Stimulated activated CD8-positive, alpha-beta memory T cell treated with anti-CD3 and anti-CD28 coated beads, Interleukin-12 subunit alpha, Interleukin-12 subunit beta, amount 100 ng/mL, for 4 hours (primary cell): ENCODE measurements around the gene ETS1.

Source experiments
- DNase-seq: peaks from one replicate; pipeline ENCODE4 v3.0.0-alpha.2; 2020; ENCODE audit warnings: low read depth

Gene ETS1

GRCh38 chr11:128618603-128619002 is 31.2 kb upstream of the ETS1 start:
- no peak for DNase-seq

GRCh38 chr11:128616161-128616560 is 28.8 kb upstream of the ETS1 start:
- no peak for DNase-seq

- DNase-seq = no peak
Measured at GRCh38 chr11:128615612-128616011, 28.3 kb upstream of the ETS1 start.

GRCh38 chr11:128615076-128615475 is 27.7 kb upstream of the ETS1 start:
- DNase-seq = no peak

GRCh38 chr11:128614026-128614425 is 26.7 kb upstream of the ETS1 start:
- DNase-seq = no peak

GRCh38 chr11:128613300-128613995 is 26.1 kb upstream of the ETS1 start:
- no peak for DNase-seq

DNA sequence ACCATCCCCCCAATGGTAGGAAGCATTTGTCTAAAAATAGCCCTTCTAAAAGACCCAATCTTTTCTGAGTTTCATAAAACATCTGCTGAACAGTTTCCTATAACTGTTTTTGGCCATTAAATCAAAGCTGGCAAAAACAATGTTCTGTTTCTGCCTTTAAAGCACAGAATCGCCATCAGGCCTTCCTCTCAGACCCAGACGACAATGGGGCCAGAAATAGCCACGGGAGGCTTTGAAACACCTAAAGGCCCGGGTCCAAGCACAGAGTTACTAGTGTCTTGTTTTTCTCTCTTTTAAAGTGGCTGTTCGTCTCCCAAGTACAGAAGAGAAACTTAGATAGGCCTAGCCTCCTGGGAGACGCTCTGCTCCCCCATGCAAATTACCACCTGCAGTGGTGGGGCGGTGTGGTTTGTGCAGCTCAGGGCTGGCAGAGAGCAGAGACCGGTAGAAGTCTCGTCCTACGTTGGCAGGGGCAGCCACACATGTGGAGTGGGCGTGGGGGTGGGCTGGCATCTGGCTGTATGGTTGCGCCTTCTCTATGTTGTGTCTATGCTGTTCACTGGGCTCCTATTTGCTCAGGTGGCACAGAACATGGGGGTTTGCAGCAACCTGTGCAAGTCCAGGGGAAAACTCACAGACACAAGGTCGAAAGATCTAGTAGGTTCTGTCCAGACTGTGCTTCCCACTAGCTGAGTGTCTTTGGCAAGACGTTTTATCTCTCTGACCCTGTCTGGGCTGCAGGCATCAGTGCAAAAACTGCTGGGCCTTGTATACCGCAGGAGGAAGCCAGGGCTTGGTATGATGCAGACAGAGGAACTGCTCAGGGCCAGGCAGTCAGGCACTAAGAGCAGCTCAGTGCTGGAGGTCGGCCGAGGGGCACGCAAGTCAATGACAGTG is 23.6 kb upstream of the ETS1 start:
- DNase-seq = peak; percentile 57

DNA sequence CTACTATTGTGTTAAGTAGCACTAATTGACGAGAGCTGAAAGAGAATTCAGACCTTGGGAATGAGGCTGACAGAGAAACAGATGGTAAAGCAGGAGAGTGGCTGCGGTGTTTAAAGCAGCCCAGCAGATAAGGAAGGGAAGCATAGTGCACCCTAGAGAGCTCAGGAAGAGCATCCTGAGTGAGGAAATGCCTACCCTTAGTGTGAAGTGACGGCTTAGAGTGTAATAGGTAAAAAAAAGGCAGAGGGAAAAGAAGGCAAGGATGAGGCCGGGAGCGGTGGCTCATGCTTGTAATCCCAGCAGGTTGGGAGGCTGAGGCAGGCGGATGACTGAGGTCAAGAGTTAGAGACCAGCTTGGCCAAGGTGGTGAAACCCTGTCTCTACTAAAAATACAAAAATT is 22.4 kb upstream of the ETS1 start:
- DNase-seq = no peak

- DNase-seq = no peak
Measured at GRCh38 chr11:128608746-128609407, 21.5 kb upstream of the ETS1 start.

- no peak for DNase-seq
Measured at GRCh38 chr11:128607819-128608218, 20.5 kb upstream of the ETS1 start.

DNA sequence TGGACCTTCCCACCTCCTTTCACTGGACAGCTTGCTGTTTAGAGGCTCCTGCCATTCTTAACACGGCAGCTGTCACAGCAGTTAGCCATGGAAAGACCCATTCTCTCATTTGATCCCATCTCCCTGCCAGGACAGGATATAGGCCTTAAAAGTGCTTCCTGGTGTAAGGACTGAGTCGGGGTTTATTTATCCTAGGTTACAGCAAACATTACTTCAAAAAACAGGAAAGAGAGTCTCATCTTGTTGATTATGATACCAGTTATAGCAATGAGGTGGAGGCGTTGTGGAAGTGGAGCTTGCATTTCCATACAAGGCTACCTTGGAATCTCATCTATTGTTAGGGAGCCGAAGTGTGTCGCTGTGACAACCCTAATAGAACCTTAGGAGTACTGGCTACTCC is 17.4 kb upstream of the ETS1 start:
- DNase-seq = no peak

DNA sequence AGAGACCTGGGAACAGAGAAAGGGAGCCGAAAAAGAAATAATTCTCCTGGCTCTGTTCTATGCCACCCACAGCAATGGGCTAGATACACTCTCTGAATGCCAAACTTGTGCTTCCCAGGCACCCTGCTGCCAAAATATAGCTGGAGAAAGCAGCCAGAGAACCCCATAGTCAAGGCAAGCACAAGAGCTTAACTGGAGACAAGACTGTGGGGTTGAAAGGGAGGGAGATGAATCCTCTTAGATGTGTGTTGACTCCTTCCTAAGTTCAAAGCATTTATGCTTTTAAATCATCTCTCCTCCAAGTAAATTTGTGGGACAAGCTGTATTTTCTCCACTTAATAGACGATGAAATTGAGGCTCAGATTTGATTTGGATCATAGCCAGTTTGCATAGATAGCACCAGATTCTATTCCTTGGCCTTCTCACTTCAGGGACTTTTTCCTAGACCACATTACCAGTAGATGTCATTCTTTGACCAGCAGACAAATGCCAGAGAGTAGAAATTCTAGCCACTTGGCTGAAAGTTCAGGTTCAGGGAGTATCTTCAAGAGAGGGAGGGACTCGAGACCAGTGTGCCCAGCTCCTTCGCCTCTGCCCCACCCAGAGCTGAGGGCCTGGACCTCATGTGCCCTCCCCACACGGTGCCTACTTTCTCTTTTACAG is 16.5 kb upstream of the ETS1 start:
- no peak for DNase-seq

DNA sequence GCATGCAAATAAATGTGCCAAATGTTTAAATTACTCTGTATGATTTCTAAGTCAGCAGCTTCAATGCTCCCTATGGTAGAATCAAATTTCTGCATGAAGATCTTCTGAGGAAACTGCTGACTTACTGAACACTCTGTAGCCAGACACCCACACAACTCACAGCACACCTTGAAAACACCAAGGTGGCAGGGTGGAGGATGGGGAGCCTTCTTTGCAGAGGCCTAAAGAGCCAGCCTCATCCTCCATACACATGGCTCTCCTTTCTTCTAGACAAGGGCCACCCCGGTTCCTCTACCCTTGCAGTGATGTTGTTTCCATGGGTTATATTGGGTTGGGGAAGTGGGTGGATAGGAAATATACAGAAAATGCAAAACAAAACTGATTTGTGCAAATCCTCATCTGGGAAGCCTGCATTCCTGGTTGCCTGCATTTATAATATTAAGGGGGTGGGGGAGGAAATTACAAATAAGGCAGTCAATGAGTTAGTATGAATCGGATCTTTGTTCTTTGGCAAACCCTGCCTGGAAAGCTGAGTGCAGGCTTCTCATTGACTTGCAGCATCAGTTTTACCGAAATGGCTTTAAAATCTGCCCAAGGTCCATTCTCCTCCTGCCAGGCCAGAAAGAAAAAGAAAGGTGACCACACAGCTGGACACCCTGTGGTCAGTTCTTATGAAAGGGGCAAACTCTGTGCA is 15.8 kb upstream of the ETS1 start:
- DNase-seq = no peak

DNA sequence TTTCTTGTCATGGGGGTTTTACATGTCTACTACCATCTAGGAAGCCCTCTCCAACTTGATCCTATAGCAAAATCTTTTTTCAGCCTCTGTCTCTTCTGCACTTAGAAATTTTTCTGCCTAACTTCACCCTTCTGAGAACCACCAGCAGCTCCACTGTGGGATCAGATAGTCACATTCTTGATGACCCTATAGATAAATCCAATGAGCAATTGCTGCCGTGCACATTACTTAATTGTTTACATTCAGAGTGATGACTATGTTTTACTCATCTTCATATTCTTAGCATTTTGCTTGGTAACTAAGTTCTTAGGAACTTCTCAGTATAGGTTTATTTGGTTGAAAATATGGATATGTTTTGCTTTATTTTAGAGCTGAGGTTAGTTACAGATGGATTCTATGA is 12.4 kb upstream of the ETS1 start:
- no peak for DNase-seq

GRCh38 chr11:128598506-128599150 is 11.3 kb upstream of the ETS1 start:
- no peak for DNase-seq

GRCh38 chr11:128598096-128598495 is 10.7 kb upstream of the ETS1 start:
- DNase-seq = no peak

- DNase-seq = no peak
Measured at GRCh38 chr11:128597209-128597608, 9.9 kb upstream of the ETS1 start.

DNA sequence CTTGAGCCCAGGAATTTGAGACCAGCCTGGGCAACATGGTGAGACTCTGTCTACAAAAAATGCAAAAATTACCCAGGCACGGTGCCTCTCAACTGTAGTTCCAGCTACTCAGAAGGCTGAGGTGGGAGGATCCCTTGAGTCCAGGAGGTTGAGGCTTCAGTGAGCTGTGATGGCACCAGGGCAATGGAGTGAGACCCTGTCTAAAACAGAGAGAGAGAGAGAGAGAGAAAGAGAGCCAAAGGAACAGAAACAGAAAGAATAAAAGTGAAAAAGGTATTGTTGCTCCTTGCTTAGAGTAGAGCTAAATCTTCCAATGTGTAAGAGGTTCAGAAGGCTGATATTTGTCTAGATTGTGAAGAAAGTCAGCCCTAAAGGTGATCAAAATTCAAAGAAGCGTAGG is 8.9 kb upstream of the ETS1 start:
- DNase-seq = no peak

DNA sequence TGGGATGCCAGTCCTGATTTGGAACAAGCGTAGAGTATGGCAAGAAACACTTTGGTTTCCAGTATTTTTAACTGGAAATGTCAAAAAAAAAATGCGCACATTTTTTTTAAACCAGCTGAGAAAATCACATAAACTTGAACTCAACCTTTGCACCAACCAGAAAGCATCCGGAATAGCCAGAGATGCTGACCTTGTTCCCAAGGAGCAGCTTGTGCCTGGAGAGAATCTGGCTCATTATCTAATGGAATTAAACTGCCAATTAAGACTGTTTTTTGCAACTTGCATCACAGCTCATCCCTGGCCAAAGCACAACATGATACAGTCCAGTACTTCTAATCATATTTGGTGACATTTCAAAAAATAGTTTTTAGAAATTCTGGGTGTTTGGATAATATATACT is 8.4 kb upstream of the ETS1 start:
- DNase-seq = no peak

DNA sequence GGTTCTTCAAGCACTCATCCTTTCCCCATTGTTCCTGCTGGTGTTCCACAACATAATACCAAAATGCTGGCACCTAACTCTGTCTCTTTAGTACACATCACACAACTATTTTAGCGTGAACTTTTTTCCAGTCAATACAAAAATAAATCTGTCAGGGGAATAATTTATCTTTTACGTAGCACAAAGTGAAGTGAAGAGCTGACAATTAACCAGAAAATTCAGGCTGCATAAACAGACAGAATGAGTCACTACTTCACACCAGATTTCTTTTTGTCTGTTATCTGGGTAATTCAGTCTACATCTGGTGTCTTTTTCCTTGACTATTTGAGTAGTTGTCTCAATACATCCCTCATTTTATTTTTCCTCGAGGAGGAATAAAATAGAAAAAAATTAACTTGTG is 7.9 kb upstream of the ETS1 start:
- DNase-seq = no peak

DNA sequence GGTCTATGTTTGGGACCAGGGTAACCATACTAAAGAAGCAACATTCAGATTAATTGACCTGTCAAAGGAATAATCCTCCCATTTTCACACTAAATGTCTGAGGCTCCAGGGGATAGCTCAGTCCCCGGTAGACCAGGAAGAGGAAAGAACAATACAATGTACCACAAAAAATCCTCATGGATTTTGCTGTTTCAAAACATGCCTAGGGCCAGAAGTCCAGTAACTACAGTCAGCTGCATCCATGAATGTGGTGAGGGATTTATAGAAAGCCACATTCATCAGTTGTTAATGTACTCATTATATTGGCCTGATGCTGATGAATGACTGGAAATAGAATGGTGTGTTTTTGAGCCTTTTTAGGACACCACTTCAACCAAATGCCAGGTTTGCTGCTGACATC is 6.9 kb upstream of the ETS1 start:
- DNase-seq = no peak
